HG03442 (cell line): ENCODE results near the gene IFNGR2.
"Not testable (repeated sequence)": the region's sequence is repeated elsewhere in the genome, so short reads cannot be mapped to it uniquely, and the experiment has no call there.

Source experiments
- ATAC-seq: cut with Tn5 transposase; IDR thresholded peaks from one replicate; pipeline ENCODE4 v1.9.1; 2021; ENCODE audit warnings: mild to moderate bottlenecking, moderate library complexity; ENCODE audit not compliant: unreplicated experiment

Gene IFNGR2

DNA sequence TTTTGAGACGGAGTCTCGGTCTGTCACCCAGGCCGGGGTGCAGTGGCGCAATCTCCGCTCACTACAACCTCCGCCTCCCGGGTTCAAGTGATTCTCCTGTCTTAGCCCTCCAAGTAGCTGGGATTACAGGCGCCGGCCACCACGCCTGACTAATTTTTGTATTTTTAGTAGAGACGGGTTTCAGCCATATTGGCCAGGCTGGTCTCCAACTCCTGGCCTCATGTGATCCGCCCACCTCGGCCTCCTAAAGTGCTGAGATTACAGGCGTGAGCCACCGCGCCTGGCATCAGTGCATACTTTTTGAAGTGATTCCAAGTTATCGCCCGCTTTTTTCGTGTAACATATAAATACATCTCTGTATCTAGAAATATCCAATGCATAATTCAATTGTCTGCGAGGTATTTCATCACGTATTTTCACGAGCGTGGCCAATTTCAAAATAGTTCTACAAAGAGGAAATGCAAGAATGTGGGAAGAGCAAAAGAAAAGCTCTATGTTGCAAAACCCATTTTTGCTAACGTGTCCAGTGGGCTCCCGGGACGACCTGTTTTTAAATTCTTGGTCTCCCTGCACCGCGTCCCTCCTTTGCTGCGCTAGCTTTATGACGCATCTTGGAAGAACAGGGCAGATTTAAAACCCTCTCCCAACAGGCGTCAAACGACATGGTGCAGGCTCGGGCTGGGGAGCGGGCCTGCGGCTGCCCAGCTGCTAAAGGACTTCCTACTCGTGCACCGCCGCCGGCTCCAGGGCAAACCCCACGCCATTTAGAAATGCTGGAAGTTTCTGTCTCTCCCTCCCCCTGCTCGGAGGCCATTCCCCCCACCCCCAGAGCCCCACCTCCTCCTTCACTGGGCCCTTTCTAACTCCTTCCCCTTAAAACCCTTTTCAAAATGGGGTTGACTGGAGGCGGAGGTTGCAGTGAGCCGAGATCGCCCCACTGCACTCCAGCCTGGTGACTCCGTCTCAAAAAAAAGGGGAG lies 923 bp upstream of the IFNGR2 start:
- no peak for ATAC-seq

DNA sequence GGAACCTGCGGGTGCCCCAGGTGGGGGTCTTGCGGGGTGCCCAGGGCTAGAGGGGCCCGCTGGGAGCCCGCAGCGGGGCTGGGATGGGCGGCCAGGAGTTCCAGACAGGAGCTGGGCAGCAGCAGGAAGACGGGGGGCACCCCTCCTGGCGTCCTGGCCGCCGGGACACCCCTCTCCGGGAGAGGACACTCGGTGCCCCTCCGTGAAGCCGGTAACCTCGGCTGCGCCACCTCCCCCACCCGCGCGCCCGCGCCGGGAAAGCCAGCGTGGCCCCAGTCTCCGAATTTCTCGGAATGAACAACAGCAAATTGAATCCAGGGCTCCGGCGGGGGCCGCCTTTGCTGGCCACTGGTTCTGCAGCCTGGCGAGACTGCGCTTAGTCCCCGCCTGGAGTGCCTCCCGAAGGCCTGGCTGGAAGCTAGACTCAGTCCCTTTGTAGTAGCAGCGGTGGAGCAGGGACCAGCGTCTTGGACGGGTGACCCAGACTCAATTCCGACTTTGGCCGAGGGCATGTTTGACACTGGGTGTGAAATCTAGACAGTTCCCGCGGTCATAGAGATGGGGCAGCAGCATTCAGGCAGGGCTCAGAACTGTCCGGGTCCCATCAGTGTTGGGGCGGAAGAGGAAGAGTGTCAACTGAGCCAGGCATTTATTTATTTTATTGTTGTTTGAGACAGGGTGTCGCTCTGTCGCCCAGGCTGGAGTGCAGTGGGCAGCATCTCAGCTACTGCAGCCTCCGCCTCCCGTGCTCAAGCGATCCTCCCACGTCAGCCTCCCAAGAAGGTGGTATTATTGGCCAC lies 773 bp downstream of the IFNGR2 start:
- no peak for ATAC-seq

DNA sequence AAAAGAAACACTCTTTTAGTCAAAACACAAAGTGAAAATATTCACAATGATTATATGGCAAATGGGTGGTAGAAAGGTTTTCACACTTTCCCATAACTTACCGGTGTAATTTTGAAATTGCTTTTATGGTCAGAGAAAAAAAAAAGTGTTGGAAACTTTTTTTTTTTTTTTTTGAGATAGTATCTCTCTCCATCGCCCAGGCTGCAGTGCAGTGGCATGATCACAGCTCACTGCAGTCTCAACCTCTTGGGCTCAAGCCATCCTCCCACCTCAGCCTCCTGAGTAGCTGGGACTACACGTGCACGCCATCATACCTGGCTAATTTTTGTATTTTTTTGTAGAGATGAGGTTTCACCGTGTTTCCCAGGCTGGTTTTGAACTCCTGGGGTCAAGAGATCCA lies 3.3 kb downstream of the IFNGR2 start:
- ATAC-seq, result no peak

DNA sequence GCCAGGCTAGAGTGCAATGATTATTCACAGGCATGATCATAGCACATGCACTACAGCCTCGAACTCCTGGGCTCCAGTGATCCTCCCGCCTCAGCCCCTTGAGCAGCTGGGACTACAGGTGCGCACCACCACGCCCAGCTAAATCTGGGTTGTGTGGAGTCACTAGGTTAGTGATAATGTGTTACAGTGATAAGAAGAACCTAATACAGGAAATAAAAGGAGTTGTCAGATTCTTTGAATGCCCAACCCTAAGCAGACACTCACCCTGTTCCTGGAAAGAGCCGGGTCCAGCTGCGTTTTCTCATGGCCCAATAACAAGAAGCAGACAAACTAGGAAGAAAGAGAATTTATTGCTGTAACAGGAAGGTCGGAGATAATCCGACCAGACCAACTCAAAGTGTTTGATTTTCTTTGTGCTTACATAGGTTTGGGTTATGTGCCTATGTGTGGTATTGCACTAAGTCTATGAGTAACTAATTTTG lies 8.8 kb downstream of the IFNGR2 start:
- no peak for ATAC-seq

DNA sequence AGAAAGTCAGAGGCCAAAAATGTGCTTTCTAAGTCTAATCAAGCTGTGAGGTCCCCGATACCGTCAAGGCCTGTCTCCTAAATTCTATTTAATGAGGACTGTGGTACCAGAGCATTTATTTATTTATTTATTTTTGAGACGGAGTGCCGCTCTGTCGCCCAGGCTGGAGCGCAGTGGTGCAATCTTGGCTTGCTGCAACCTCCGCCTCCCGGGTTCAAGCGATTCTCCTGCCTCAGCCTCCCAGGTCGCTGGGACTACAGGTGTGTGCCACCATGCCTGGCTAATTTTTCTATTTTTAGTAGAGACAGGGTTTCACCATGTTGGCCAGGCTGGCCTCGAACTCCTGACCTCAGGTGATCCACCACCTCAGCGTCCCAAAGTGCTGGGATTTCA lies 9.2 kb downstream of the IFNGR2 start:
- ATAC-seq, result not testable (repeated sequence)

DNA sequence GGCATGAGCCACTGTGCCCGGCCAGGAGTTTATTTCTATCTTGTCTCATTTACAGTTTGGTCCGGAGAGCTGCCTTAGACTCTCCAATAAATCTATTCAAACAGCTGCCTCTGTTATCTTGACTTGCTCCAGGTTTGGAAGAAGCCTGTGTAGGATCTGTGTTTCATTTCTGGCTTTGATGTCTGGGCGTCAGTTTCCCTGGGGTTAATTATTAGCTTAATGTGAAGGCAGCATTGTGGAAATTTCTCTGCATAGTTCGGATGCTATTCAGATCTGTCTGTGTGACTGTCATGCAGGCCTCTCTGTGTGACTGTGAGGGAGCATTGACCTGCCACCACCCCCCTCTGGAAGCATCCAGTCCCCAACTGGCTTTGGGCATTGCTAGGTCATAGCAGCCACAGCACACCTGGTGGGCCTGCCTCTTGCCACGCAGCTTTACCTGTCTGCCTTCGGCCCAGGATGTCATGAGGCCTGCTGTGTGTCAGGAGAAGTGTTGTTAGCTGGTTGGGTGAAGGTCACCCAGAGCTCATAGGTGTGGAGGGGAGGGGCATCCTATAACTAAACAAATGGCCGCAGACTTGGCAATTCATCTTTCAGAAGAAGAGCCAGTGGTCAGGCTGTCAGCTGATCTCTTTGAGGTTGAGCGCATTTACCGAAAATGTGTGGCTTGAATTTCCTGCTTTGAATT lies 9.8 kb downstream of the IFNGR2 start:
- ATAC-seq, result no peak

DNA sequence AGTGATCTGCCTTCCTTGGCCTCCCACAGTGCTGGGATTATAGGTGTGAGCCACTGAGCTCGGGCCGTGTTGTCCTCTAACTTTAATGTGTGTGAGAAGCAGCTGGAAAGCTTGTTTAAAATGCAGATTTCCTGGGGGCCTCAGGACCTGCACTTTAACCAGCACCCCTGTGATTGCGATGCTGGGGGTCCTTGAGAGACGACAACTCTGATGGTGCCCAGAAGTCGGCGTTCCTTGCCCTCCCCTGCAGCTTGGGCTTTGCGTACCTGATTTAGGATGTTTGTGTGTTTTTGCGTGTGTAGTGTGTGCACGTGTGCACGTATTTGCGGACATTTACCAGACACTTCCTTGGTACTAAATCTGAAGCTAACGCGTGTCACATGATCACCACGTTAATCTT lies 10.9 kb downstream of the IFNGR2 start:
- no peak for ATAC-seq

DNA sequence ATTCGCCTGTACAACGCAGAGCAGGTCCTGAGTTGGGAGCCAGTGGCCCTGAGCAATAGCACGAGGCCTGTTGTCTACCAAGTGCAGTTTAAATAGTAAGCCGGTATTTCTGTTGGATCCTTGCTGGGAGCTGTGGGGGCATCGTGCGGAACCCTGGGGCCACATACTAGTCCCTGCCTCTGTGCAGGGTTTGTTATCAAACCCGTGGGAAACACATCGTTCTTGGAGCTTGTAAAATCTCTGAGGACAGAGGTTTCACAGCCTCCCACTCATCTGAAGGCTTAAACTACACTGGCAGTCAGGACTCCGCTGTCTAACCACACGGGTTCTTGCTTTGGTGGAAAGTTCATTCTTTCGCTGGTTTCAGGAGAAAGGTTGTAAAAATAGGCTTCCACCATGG lies 11.7 kb downstream of the IFNGR2 start:
- ATAC-seq, result no peak

DNA sequence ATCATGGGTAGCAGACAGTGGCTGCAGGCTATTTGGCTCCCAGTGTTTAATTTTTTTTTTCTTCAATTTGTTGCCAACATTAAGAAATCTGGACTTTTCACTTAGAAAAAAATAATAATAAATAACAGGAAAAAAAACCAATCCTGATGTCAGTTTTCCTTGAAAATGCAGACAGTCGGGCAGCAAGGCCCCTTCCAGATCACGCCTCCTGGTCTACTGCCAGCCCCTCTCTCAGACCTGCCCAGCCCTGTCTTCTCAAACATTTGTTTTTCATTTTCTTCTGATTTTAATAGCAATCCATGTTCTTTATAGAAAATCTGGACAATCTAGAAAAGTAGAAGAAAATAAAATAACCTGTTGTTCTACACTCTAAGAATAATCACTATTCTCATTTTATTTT lies 15.5 kb downstream of the IFNGR2 start:
- no peak for ATAC-seq

DNA sequence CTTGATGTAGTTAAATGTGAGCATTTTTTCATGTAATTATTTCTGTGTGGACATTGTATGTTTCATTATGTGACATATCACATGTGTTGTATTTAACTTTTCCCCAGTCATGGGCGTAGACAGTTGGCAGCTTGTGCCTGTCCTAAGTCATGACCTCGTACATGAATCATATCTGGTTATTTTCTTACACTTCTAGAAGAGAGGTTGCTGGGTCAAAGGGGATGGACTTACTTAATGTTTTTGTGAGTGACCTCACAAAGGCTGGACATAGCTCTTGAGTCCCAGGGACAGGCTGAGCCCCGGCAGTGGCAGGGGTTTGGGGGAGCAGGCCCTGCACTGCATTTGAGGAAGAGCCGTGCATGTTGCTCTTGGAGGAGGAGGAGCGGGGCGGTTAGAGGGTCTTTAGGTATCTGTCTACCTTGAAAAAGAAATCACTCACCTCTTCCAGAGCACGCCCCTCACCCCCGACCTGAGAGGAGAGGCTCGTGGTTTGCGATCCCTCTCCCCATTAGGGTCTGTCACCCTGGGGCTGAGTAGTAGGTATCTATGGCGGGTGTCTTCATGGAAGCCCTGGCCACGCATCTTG lies 16.4 kb downstream of the IFNGR2 start:
- ATAC-seq, result no peak

DNA sequence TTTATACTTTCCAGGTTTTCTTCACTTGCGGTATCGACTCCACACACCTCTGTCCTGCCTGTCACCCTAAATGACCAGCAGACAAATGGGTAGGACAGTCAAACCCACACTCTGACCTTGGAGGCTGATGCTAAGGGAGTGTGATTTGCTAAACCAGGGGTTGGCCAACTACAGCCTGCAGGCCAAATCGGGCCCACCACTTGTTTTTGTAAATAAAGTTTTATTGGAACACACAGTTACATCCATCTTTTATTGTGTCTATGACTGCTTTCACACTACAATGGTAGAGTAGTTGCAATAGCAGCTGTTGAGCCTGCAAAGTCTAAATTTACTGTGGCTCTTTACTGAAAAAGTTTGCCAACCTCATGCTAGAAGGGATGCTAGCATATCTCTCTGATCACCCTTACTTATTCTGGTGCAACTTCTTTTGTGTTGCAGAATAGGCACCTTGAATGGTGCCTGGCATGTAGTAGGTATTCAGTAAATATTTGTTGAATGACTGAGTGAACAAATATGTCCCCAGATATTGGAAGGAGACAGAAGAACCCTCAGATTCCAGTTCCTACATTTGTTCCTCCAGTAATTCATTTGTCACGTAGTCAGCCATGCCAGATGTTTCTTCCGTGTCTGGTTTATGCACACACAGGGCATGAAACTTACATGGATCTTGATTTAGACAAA lies 18.6 kb downstream of the IFNGR2 start:
- ATAC-seq, result no peak

DNA sequence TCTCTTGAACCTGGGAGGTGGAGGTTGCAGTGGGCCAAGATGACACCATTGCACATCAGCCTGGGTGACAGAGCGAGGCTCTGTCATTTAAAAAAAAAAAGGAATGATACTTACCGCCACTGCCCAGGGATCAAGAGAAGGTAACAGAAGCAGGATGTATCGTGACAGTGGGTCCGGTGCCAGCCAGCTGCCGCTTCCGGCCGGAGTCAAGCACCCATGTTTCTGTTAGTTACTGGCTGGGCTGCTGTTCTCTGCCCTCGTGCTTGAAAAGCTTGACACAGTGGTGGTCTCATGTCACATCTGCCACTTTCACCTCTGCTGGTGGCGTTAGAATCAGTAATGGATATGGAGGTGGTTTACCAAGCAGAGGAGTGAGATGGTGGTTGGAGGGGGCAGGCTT lies 21.0 kb downstream of the IFNGR2 start:
- ATAC-seq, result no peak

DNA sequence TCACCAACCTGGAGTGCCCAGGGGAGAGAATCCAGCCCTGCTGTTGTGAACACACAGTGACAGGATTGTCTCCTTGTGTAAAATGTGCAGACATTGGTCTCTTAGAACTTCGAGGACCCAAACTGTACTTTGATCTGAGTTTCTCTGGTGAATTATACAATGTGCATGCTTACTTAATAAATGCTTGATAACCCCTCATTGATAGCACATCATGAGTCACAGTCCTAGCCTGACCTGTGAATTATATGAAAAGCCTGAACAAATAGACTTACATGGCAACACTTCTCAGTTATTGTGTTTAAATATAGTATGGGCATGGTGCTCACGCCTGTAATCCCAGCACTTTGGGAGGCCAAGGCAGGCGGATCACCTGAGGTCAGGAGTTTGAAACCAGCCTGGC lies 22.6 kb downstream of the IFNGR2 start:
- no peak for ATAC-seq

DNA sequence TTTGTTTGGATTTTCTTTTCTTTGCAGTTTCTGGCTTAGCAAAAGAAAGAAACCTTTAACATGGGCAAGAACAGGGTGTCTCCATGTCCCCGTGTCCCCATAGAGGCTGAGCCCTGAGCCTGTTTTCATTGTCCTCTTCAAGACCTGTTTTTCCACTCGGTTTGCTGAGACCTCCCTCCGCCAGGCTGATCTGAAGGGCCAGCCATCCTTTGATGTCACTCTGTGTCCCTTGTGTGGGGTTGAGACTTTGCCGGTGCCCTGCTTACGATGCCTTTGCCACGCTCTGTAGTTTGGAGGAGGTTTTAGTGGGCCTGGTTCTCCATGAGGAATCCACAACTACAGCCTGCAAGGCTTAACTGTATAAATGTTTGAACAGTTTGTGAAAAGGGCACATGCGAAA lies 23.8 kb downstream of the IFNGR2 start:
- ATAC-seq, result no peak

DNA sequence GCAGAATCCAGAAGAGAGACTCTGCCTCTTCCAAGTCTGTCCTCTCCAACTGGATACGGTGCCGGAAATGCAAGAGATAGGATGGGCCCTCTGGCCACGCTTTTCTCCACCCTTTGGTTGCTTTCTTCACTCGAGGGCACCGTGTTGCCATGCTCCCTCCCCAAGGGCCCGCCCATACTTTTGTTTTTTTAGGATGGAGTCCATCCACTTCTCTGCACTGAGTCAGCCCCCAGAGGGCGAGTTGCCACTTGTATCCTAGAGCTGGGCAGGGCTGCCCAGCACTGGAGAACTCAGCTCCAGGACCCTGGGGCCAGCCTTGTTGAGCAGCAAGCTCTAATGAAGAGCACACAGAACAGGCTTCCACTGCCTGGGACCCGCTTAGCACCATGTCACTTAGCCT lies 25.5 kb downstream of the IFNGR2 start:
- ATAC-seq, result no peak

DNA sequence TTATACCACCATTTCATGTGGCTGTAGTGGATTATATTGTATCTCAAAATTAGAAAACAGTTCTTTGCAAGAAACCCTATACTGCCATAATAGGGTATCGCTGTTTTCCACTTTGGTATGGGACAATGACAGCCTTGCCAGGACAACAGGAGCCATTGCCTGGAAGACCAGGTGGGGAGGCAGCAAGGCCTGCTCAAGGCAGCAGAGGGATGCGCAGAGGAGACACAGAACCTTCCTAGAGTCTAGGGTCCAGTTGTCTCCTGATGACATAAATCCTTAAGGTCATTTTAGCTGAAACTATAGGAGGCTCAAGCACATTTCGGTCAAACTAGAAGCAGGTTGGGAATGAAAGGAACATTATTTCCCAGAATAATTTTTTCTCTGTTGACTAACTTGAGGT lies 27.6 kb downstream of the IFNGR2 start:
- ATAC-seq, result no peak

DNA sequence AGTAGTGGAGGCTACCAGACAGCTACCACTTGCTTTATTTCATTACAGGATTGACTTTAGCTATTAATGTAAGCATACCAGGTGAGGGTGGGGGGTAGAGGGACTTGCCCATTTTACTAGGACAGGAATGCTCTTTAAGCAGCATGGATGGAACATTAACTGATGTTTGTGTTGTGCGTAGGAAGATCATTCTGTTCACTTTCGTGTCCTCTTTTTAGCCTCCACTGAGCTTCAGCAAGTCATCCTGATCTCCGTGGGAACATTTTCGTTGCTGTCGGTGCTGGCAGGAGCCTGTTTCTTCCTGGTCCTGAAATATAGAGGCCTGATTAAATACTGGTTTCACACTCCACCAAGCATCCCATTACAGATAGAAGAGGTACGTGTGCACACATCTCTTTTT lies 29.3 kb downstream of the IFNGR2 start:
- no peak for ATAC-seq

DNA sequence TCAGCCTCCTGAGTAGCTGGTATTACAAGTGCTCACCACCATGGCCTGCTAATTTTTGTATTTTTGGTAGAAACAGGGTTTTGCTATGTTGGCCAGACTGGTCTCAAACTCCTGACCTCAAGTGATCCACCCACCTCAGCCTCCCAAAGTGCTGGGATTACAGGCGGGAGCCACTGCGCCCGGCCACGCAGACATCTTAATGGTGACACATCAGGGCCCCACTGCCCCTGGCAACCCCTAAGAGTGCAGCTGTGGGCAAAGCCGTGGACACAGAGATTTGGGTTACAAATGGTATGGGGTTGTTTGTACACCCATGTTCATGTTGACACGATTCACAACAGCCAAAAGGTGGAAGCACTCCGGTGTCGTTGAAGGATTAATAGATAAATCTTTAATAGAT lies 29.8 kb downstream of the IFNGR2 start:
- ATAC-seq, result no peak

DNA sequence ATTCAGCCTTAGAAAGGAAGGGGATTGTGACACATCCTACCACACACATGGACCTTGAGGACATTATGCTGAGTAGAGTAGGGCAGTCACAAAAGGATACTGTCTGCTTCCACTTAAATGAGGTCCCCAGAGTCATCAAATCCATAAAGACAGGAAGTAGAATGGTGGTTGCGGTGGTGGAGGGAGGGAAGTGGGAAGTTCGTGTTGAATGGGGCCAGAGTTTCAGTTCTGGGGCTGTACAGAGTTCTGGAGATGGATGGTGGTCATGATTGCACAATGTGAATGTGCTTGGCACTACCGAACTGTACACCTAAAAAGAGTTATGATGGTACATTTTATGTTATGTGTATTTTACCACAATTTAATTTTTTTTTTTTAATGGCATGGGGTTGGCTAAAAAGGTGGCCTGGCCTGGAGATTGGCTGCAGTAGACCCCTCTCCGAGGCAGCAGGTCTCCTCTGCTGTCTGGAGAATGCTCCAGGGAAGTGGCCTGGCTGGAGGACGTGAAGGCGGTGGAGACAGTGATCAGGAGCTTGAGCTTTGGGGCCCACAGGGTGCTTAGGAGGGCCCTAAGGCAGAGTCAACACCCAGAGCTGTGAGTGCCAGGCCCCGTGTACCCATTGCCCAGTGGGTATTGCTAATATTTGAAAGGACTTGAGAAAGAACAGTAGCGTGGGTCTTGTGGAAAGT lies 30.4 kb downstream of the IFNGR2 start:
- no peak for ATAC-seq
